ENCODE data around the gene C4orf51. TPM values are rescaled to one million over a fixed set of nuclear protein-coding genes. Genes with fewer than 3 reads are reported as not detected.

Gene C4orf51
- total and polyA plus RNA-seq, 7 donors, result not detected

DNA sequence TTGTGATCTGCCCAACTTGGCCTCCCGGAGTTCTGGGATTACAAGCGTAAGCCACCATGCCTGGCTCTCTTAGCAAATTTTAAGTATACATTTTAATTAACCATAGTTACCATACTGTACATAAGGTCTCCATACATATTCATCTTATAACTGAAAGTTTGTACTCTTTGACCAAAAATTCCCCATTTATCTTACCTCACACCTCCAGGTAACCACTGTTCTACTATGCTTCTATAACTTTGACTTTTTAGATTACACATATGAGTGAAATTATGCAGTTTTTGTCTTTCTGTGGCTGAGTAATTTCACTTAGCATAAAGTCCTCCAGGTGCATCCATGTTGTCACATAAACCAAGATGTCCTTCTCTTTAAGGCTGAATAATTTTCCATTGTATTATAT lies 17.4 kb downstream of the C4orf51 start:
- no peaks in the 10 kb centered on the region for H3K27me3 ChIP-seq
- no peak for DNase-seq
- H3K27ac ChIP-seq, result no peak overlapping the region
- H3K4me3 ChIP-seq, result no peak overlapping the region
- H3K36me3 ChIP-seq, result no peaks in the 10 kb centered on the region
- 96 to 97% methylated on average over 2 of the region's 2 CpGs for WGBS, 2 donors
- peaks cover 0 to 9% (median 0%) of the 10 kb centered on the region in 4 donors for H3K4me1 ChIP-seq
- no peaks in the 10 kb centered on the region for H3K9me3 ChIP-seq
- no peak for TF ChIP-seq POLR2A (IDR thresholded peaks at IDR 0.05)
- no peak for TF ChIP-seq POLR2AphosphoS5 (IDR thresholded peaks at IDR 0.05)
- no peak for TF ChIP-seq EP300 (IDR thresholded peaks at IDR 0.05)
- TF ChIP-seq, protein P1, sequence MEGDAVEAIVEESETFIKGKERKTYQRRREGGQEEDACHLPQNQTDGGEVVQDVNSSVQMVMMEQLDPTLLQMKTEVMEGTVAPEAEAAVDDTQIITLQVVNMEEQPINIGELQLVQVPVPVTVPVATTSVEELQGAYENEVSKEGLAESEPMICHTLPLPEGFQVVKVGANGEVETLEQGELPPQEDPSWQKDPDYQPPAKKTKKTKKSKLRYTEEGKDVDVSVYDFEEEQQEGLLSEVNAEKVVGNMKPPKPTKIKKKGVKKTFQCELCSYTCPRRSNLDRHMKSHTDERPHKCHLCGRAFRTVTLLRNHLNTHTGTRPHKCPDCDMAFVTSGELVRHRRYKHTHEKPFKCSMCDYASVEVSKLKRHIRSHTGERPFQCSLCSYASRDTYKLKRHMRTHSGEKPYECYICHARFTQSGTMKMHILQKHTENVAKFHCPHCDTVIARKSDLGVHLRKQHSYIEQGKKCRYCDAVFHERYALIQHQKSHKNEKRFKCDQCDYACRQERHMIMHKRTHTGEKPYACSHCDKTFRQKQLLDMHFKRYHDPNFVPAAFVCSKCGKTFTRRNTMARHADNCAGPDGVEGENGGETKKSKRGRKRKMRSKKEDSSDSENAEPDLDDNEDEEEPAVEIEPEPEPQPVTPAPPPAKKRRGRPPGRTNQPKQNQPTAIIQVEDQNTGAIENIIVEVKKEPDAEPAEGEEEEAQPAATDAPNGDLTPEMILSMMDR (IDR thresholded peaks at IDR 0.05), result no peak
- intact Hi-C loops (cut with DNase I), result no loop called here

DNA sequence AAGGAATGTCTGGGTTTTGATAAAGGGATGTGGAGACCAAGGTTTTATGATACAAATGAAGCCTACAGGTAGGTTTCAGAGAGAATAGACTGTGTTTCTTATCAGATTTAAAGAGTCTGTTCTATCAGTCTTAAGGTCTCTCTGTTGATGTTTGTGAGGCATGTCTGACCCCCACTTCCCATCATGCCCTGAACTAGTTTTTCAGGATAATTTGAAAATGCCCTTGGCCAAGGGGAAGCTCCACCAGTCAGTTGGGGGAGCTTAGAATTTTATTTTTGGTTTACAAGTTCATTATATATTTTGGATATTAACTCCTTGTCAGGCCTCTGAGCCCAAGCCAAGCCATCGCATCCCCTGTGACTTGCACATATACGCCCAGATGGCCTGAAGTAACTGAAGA lies 18.6 kb downstream of the C4orf51 start:
- TF ChIP-seq, protein P1 (IDR thresholded peaks at IDR 0.05), result no peak
- TF ChIP-seq POLR2A (IDR thresholded peaks at IDR 0.05), result no peak
- TF ChIP-seq POLR2AphosphoS5 (IDR thresholded peaks at IDR 0.05), result no peak
- TF ChIP-seq EP300 (IDR thresholded peaks at IDR 0.05), result no peak
- intact Hi-C loops (cut with DNase I), result no loop called here
- Histone ChIP-seq H3K27ac (no peak overlapping the region), H3K36me3 (no peaks in the 10 kb centered on the region), H3K4me3 (no peak overlapping the region), H3K9me3 (no peaks in the 10 kb centered on the region), H3K4me1 (peaks cover 0 to 9% (median 0%) of the 10 kb centered on the region in 4 donors), H3K27me3 (no peaks in the 10 kb centered on the region)
- no peak for DNase-seq
- WGBS, 2 donors, result 97 to 99% methylated on average over 2 of the region's 2 CpGs

- Histone ChIP-seq H3K4me1 (no peaks in the 10 kb centered on the region), H3K4me3 (no peak overlapping the region), H3K27me3 (no peaks in the 10 kb centered on the region), H3K9me3 (no peaks in the 10 kb centered on the region), H3K27ac (no peak overlapping the region), H3K36me3 (no peaks in the 10 kb centered on the region)
- TF ChIP-seq, protein P1 (IDR thresholded peaks at IDR 0.05), result no peak
- TF ChIP-seq POLR2A (IDR thresholded peaks at IDR 0.05), result no peak
- TF ChIP-seq POLR2AphosphoS5 (IDR thresholded peaks at IDR 0.05), result no peak
- TF ChIP-seq EP300 (IDR thresholded peaks at IDR 0.05), result no peak
- DNase-seq, result no peak
- intact Hi-C loops (cut with DNase I), result no loop called here
- 67 to 75% methylated on average over 4 of the region's 4 CpGs for WGBS, 2 donors
Measured at GRCh38 chr4:145703850-145704497, 24.0 kb downstream of the C4orf51 start.

GRCh38 chr4:145709336-145709735 lies 29.4 kb downstream of the C4orf51 start:
- no peak overlapping the region for H3K4me3 ChIP-seq
- WGBS, 2 donors, result 15 to 67% methylated on average over 1 of the region's 1 CpG
- no peak for TF ChIP-seq EP300 (IDR thresholded peaks at IDR 0.05)
- no peak for TF ChIP-seq POLR2A (IDR thresholded peaks at IDR 0.05)
- no peak for TF ChIP-seq POLR2AphosphoS5 (IDR thresholded peaks at IDR 0.05)
- TF ChIP-seq, protein P1 (IDR thresholded peaks at IDR 0.05), result no peak
- no peak overlapping the region for H3K27ac ChIP-seq
- no peaks in the 10 kb centered on the region for H3K4me1 ChIP-seq
- intact Hi-C loops (cut with DNase I), result no loop called here
- no peak for DNase-seq
- no peaks in the 10 kb centered on the region for H3K36me3 ChIP-seq
- H3K9me3 ChIP-seq, result peaks cover 0 to 4% (median 0%) of the 10 kb centered on the region in 4 donors
- no peaks in the 10 kb centered on the region for H3K27me3 ChIP-seq

GRCh38 chr4:145709843-145710242 lies 29.9 kb downstream of the C4orf51 start:
- intact Hi-C loops (cut with DNase I), result no loop called here
- no peaks in the 10 kb centered on the region for H3K4me1 ChIP-seq

More at GRCh38 chr4:145709843-145710242, 29.9 kb downstream of the C4orf51 start:
- peaks cover 0 to 4% (median 0%) of the 10 kb centered on the region in 4 donors for H3K9me3 ChIP-seq
- H3K4me3 ChIP-seq, result no peak overlapping the region
- H3K27ac ChIP-seq, result no peak overlapping the region
- no peaks in the 10 kb centered on the region for H3K36me3 ChIP-seq
- WGBS, 2 donors, result 71 to 83% methylated on average over 3 of the region's 3 CpGs
- no peak for TF ChIP-seq POLR2A (IDR thresholded peaks at IDR 0.05)
- TF ChIP-seq EP300 (IDR thresholded peaks at IDR 0.05), result no peak
- TF ChIP-seq, protein P1 (IDR thresholded peaks at IDR 0.05), result no peak
- TF ChIP-seq POLR2AphosphoS5 (IDR thresholded peaks at IDR 0.05), result no peak
- DNase-seq, result no peak
- H3K27me3 ChIP-seq, result no peaks in the 10 kb centered on the region

Measured in sigmoid colon (tissue), 7 donors.